ENCODE results near the gene AOPEP.

The AOPEP gene

DNA sequence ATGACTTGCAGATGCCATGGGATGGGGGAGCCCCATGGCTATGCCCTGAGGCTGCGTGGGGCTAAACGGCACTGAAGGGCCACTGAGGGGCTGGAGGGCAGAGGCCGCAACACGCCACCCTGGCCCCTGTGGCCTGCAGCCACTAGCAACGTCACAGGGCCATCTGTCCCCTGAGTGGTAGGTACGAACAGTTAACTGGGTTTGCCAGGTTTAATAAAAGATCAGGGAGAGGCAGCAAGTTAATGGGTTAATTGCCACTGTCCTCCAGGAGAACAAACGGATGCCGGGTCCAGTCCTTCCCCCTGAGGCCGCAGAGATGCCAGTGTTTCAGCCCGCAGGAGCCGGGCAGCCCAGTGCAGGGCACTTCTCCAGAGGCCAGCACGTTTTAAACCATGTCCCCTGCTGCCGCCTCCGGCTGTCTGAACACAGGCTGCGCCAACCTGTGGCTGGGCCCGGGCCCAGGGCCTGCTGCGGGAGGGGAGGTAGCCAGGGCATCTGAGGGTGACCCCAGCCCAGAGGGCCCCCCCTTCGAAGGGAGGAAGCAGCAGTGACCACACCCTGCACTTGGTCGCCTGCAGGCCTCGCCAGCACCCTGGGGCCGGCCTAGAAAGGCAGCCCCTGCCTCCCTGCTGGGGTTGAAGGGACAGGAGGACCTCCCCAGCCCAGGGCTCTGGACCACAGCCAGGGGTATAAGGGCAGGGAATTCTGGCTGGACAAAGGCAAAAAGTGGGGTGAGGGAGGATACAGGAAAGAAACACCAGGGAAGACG is 363.7 kb downstream of the AOPEP start:
- DNase-seq, result no peak

DNA sequence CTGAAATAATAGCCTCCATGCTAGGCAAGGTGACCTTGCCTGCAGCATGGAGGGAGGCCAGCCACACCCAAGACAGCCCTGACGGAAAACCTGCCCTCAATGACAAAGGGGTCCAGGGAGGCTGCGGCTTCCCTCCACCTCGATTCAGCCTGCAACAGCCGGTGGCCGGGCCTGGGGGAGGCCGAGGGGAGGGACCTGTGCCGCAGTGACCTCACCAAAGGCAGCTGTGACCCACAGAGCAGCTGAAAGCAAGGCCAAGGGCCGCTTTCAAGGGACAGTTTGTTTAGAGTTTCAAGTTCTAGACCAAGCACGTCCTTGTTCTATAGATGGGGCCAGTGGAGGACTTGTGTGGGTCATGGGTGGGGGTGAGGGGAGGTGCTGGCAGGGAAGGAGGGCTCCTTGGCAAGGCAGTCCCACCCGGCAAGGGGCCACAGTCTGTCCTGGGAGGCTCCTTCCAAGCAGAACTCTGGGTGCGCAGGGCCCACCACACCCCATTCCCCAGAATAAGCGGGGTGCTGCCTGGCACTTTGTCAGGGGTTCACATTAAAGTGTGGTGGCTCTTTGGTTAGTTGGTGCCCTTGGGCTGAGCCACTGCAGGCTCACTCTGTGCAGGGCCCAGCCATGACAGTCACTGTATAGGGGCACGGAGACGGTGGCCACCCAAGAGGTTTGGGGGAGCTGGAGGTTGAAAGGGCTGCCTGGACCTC is 364.5 kb downstream of the AOPEP start:
- DNase-seq, result no peak

DNA sequence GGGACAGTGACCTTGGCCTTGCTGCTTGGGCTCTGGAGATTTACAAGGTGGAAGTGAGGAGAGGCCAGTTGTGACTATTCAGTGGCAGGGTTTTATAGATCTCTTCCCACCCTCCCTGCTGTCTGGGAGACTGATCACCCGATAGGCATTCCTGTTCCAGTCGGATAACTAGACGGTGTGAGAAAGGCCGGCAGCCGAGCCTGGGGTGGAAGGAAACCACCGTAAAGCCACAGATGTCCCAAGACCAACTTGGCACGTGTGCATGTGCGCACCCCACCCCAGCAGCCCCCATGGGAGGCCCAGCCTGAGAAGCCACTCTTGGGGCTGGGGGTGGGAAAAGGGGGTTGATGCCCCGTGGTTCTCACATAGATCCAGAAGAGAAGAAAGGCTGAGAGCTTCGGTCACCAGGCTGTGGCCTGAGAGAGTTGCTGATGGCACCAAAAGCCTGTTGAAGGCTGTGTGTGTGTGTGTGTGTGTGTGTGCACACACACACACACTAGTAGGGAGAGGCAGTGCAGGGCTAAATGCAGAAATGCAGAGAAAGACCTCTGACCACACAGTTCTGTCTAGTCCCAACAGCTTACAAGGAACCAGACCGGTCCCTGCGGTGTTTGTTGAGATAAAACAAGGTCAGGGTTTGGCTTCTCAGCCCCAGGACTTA is 365.2 kb downstream of the AOPEP start:
- no peak for DNase-seq

DNA sequence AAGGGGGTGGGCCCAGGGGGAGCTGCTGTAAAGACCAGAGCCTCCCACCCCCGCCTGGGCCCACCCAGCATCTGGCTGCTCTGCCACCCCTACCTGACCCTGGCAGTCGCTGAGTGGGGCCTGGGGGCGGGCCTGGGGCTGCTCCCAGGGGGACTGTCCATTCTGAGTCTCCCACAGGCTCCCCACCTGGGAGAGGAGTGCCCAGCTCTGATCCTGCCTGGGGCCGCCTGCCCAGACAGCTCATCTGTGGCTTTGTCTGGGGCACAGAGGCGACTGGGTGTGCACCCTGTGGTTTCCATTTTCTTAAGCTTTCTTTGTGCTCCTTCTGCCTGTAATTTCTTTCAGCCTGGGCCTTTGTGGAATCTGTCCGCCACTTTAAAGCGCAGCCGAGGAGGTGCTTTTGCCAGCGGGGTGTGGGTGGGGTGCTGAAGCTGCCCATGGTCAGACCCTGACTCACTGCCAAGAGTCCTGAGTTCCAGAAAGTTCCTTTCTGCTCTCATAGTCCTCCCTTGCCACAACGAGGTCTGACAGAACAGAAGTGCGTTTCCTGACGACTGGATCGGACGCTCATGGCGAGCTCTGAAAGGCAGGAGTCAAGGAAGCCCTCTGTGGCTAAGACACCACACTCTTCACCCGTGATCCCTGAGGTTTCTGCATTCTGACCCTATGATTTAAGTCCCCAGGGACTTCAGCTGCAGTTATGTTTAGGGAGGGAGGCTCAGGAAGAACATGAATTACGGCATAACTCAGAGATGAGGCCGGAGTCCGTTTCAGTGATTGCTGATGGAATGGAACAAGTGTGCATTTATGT is 366.0 kb downstream of the AOPEP start:
- no peak for DNase-seq

DNA sequence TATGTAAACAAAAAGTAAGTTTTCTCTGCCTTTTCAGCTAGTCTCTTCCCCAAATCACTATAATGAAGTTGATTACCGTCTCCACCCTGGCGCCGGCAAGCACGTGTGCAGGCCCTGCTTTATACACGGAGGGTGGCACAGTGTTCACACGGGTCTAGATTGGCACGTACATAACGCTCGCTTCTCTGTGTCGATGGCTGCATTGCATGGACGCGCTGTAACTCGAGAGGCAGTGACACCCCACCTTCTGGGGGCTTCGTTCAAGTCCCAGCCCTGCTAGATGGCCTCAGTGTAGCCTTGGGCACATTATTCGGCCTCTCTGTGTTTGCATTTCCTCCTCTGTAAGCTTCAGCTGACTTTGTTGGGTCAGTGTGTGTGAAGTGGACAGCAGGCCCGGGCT is 367.1 kb downstream of the AOPEP start:
- DNase-seq, result no peak

DNA sequence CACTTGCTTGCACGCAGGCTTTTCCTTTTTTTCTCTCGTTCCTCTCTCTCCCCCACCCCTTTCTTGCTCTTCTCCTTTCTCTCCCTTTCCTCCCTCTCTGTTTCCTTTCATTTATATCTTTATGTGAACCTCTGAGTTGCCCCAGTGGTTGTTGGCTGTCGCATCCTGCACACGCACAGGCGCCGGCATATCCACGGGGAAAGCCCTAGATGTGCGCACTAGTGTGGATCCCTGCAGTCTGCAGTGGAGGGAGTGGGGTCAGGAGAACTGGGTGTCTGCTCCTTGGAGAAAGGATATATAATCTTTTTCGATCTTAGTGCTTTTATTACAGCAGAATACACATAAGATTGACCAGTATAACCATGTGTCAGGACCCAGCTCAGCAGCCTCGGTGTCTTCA is 367.5 kb downstream of the AOPEP start:
- no peak for DNase-seq

DNA sequence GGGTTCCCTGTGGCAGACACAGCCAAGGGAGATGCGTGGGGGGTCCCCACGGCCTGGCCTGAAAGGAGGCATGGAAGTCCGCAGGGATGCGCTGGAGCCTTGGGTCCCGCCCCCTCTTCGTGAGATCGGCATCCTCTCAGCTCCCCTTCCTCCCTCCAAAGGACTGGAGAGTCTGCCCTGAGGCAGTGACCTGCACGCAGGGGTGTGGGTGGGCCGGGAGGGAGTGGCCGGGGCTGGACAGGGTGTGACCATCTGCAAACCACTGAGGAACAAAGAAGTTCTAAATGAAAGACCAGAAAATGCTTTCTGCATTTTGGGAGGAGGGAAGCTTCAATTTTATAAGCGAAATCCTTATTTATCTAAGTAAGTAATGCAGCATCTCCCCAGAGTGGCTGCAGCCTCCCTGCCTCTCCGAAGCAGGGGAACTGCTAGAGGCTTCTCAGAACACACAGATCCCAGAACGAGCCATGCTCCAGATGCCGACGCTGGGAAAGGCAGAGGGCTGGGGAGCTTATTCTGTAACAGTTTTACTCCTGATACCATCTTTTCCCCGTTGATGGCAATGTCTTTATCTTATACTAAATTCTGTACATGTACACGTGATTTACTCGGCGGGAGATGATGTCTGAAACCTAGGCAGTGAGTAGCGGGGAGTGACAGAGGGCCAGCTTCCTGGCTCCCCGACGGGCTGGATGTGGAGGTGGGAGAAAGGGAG is 369.3 kb downstream of the AOPEP start:
- no peak for DNase-seq

DNA sequence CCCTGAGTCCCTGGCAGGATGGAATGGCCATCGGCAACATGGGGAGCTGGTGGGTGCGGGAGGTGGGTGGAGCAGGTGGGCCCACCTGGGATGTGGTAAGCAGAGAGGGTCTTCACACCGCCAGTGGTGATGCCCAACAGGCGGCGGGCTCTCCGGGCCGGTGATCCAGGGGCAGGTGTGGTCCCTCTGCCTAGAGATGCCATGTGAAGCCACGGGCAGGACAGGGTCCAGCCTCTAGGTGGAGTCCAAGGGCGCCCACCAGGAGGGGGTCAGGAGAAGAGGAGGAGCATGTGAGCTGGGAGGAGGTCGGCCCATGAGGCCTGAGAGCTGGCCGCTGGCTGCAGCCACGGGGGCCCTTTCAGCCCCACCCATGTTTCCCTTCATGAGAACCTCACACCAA is 369.9 kb downstream of the AOPEP start:
- DNase-seq, result no peak

DNA sequence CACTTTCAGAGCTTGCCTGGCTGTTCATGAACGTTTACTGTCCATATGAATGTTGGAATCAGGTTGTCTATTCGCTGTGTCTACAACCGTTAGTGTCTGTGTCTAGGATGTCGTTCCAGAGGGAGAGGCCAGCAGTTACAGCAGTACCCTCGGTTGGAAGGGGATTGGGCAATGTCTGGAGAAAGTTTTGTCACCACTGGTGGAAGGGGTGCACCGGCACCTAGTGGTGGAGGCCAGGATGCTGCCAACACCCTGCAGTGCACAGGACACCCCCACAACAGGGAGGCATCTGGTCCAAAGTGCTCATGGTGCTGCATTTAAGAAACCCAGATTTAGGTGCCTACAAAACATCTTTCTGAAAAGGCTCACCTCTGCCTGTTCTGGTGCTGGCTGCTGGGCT is 370.3 kb downstream of the AOPEP start:
- DNase-seq, result no peak

DNA sequence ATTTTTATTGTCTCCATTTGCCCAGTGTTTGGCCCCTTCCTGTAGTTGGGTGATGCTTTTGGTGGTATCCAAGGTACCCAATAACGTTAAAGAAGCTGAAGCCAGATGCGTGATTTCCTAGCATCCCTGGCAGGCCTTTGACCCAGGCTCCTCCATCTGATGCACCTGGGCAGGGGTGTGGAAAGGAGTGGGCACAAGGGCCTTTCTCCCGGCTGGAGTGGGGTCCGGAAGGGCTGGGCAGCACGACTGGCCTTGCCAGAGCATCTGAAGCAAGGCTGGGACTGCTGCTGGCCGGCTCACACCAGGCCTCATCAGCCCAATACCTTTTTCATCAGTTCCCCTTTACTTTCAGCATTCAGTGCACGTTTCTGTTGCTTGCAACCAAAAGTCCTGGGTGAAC is 370.8 kb downstream of the AOPEP start:
- DNase-seq, result no peak

DNA sequence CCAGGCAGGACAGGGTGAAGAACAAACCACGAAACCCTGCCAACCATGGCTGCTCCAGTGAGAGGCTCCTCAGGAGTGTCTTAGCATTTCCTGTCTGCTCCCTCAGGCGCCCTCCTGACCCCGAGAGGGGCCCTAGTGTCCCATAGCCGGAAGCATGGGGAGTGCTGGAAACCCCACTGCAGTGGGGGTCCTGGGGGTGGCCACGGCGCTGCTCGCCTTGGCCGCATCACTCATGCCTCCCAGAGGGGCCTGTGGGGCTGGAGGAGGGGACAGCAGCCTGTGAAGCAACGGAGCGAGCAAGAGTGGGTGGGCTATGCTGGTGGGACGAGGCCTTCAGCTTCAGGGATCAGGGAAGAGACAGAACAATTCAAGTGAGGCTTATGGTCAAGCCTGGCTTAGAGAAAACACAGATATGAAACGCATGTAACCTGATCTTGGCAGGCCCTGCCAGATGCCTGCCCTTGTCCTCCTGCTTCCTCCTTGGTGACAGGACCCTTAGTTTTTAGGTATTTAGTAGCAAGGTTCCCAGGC is 372.0 kb downstream of the AOPEP start:
- DNase-seq, result no peak

DNA sequence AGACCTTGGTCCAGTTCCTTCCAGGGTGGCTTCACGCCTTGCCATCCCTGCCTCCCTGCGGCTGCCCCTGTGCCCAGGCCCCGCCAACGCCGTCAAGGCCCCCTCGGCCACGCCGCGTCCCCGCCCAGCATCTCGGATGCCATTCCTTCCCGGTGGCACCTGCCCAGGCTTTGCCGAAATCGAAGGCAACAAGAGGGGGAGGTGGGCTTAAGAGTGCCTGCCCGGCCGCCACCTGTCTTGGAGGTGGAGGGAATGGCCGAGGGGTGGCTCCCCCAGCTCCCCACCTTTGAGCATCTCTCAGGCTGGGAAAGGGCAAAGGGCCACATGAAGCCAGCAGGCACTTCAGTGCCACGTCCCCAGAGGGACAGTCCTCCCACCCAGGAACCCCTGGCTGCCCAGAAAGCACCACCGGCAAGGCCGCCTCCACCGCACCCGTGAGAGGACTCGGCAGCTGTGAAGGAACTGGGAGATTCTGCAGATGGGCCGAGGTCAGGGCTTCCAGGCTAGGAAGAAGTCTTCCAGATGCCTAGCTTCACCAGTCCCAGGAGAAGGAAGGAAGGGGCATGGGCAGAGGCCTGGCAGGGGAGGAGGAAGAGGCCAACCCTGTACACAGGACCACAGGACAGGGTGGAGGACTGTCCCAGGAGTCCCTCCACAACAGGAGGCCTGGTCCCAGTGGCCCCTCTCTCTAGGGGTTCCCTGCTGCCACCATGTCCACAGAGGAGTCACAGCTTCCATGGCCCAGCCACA is 373.0 kb downstream of the AOPEP start:
- no peak for DNase-seq

DNA sequence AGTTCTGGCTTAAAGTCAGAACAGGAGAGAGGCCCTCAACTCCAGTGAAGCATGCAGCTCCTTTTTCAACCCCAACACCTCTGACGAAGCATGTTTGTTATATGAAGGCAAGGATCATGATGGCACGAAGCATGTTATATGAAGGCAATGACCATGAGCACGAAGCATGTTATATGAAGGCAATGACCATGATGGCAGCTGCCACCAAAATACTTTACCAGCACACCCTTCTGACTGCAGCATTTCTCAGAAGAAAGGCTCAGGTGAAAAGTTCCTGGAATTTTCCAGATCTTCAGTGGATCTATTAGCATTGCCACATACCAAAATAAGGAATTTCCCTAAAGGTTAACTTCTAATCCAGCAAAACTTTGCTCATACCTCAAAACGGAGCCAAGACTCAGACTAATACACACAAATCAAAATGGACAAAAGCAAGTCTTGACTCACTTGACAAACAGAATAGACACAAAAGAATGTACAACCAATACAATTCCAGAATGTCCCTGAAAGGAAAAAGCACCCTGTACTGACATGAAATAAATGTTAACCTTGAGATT is 373.6 kb downstream of the AOPEP start:
- DNase-seq, result no peak

DNA sequence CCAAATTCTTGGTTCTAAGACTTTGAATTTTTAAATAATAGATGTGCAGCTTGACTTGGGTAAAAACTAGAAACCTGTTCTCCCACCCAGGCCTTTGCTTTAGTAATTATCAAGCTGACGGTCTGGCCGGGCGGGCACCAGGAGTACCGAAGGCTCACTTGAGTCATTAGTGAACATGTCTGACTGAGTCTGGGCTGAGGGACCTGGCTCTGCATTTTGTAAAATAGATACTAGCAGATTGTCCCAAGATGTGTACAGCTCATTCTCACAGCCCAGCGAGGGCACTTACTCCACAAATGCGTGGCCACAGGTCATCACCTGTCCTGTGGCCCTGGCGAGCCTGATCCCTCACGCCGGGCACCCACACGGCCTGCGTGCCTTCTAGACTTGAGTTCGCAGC is 374.8 kb downstream of the AOPEP start:
- no peak for DNase-seq

DNA sequence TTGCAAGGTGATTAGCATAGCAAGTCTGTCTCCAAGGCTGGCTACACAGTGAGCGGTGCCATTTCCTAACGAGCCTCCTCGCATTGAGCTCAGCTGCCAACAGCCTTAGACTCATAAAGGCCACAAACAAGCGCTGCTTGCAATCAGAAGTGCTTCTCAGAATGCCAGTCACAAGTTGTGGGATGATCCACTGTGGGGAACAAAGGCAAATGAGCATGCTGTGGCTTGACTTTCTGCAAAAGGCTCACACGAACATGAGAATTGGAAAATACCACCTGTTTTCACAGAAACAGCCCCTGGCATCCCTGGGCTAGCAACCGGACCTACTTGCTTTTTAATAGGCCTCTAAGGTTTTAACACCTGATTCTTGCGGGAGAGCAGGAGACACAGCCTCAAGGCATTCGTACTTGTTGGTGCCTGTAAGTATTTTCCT is 375.5 kb downstream of the AOPEP start:
- DNase-seq, result no peak

DNA sequence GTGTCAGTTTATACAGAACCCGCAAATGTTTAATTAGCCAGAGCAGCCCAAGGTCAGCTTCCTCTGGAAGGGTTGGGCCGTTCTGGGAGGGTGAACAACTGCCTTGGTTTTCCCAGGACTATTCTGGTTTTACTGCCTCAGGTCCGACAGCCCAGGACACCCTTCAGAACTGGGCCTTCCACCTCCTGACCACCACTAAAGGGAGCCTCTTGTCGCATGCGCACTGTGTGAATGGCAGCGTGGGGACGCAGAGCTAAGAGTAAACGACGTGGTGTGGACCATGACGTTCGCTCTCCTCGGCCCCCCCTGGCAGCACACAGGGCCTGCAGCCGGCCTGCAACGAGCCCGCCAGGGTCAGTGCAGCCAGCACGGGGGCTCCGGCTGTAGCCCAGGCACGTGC is 376.1 kb downstream of the AOPEP start:
- no peak for DNase-seq

DNA sequence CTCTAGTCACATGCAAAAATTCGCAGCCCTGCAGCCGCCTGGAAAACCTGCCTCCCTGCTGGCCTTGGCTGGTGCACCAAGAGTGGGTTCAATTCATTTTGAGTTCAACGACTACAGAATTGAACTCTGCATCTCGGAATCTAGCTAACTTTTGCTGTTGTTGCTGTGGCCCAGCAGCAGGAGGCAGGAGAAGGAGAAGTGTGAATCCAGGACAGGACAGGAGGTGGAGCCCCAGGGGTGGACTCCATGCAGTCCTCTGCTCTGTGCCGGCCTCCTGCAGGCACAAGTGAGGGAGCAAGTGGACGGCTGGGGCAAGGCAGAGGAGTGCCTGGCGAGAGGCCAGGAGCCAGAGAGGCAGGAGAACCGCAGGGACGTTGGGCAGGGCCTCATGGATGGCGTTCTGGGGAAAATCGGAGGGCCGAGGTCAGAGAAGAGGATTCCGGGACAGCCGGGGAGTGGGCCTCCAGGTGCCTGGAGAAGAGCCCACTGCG is 376.8 kb downstream of the AOPEP start:
- no peak for DNase-seq

DNA sequence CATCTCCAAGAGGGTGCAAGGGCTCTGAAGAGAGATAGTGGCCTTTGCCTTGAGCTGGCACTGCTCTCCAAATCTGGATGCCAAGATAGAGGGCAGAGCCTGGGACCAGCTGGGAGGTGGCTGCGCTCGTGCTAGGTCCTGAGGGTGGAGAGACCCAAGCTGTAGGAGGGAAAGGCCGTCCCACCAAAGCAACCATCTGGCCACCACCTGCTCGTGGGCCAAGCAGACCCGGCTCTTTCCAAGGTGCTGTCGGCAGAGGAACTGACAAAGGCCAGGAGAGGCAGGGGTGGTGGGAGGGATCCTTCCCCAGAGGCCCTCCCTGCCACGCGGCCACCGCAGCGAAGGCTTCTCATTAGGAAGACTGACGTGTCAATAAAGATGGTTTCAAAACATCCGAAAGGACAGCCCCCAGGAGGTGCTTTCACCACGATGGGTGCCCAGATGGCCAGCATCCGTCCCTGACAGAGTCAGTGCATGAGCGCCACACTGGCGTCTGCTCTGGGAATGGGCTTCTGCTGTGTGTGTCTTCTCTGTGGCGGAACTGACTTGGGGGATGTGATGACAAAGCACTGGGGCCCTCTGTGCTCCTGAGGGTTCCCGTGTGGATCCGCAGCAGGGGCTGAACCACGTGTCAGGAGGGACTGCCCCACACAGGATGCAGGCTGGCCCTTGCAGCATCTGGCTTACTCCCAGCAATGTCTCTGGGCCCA is 377.5 kb downstream of the AOPEP start:
- DNase-seq, result no peak

DNA sequence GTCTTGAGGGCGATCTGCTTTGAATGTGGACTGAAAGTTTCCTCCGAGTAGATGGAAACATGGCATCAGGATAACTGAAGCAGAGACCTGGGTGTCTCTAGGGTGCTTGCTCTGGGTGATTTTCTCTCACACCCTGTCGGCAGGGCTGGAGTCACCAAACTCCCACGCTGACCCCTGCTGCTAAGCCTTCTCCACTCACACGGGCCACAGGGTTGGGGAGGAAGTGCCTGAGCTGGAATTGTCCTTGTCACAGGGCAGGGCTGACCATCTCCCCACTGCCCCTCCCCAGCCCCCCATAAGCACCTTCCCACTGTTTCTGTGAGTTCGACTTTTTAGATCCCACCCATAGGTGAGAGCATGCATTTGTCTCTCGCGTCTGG is 378.1 kb downstream of the AOPEP start:
- no peak for DNase-seq

DNA sequence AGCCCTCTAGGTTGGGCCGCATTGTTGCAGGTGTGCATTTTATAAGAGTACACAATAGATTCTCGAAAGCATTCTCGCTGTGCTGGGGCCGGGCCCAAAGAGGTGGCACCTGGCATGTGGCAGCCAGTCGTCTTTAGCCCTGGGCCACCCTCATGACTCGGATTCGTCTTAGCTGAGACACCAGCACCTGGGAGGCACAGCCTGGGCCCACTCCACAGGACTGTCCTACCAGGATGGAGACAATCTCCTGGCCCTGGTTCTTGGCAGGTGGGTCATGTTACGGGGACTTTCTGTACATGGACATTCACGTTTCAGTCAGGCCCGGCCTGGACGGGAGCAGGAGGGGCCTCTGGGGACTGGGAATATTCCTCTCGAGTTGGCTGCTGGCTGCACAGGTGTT is 378.5 kb downstream of the AOPEP start:
- DNase-seq, result no peak

Data from activated CD4-positive, alpha-beta T cell treated with anti-CD3 and anti-CD28 coated beads, Interleukin-10, Interleukin-2, amounts not matched to agents 100 ng/mL and 50 ng/mL, durations not matched to agents 16 hours and 8 hours (primary cell).